Osteocyte (in vitro differentiated cells): ENCODE measurements around the gene HPCAL1. TPM values are rescaled to one million over a fixed set of nuclear protein-coding genes. Genes with fewer than 3 reads are reported as not detected.

Experiments used
- DNase-seq: peaks from one replicate; pipeline ENCODE4 v3.0.0; 2021; ENCODE audit warnings: mixed read lengths; ENCODE audit not compliant: unreplicated experiment; ENCODE audit errors: extremely low spot score
- H3K27ac Mint-ChIP-seq: one replicate; pipeline ENCODE4 v1.8.0; 2021; ENCODE audit warnings: mild to moderate bottlenecking, mixed read lengths; ENCODE audit not compliant: unreplicated experiment
- H3K27me3 Mint-ChIP-seq: one replicate; pipeline ENCODE4 v1.8.0; 2021; ENCODE audit warnings: mixed read lengths; ENCODE audit not compliant: unreplicated experiment
- H3K36me3 Mint-ChIP-seq: one replicate; pipeline ENCODE4 v1.8.0; 2021; ENCODE audit warnings: mixed read lengths; ENCODE audit not compliant: unreplicated experiment
- H3K4me1 Mint-ChIP-seq: one replicate; pipeline ENCODE4 v1.8.0; 2021; ENCODE audit warnings: mixed read lengths; ENCODE audit not compliant: unreplicated experiment
- H3K4me3 Mint-ChIP-seq: one replicate; pipeline ENCODE4 v1.8.0; 2021; ENCODE audit warnings: mild to moderate bottlenecking, moderate library complexity, mixed read lengths; ENCODE audit not compliant: unreplicated experiment
- H3K9me3 Mint-ChIP-seq: one replicate; pipeline ENCODE4 v1.8.0; 2021; ENCODE audit warnings: mixed read lengths; ENCODE audit not compliant: unreplicated experiment
- total RNA-seq: library from RNA; stranded (reverse); gene quantifications from 2 replicates; pipeline ENCODE4 v1.2.1, GENCODE V29; 2021
- TF ChIP-seq, protein P1 (sequence below): fragments of 200-600 bp; sonication (generic); IDR thresholded peaks from 2 replicates; pipeline ENCODE4 v1.5.0; 2021; ENCODE audit warnings: antibody characterized with exemption, mild to moderate bottlenecking, moderate library complexity

Gene HPCAL1
- total RNA-seq, 1 donor from 2014 or later: 56.8 TPM

DNA sequence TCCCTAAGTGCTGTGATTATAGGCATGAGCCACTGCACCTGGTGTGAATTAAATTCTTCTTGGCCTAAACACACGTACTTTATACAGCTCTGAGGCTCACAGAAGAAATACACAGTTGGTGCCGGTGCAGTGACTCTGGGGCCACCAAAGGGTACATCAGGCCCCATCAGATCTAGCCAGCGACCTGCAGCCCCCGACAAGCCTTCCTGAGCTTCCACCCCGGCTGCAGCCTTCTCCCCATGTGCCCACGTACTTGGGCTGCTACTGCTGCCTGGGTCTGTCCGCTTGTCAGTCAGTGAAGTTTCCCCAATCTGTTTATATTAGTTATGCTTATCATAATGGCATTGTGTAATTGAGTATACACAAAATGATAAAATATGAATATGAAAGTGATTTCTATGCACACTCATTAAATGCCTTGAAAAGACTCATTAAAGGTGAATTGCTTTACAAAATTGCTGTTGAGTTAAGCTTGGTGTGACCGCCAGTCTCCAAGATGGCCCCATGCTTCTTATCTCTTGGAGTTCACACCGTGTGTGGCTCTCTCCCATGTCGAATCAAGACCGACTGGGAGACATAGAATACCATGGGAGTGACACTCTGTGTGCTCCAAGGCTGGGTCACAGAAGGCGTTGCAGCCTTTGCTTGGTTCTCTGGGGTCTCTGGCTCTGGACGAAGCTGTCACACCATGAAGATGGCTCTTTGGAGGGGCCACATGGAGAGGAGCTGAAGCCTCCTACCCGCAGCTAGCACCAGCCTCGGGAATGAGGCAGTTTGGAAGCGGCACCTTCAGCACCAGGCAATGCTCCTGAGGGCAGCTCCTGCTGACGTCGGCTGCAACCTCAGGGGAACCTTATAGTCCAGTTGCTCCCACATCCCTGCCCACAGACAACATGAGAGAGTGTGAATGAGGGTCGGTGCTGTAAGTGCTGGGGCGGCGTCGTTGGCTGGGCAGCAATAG is 29.2 kb upstream of the HPCAL1 start:
- H3K27ac Mint-ChIP-seq: no peak overlapping the region
- H3K9me3 Mint-ChIP-seq: no peaks in the 10 kb centered on the region
- H3K4me3 Mint-ChIP-seq: no peak overlapping the region
- H3K4me1 Mint-ChIP-seq: peaks cover 24% of the 10 kb centered on the region
- no peaks in the 10 kb centered on the region for H3K27me3 Mint-ChIP-seq
- DNase-seq: no peak
- TF ChIP-seq, protein P1, sequence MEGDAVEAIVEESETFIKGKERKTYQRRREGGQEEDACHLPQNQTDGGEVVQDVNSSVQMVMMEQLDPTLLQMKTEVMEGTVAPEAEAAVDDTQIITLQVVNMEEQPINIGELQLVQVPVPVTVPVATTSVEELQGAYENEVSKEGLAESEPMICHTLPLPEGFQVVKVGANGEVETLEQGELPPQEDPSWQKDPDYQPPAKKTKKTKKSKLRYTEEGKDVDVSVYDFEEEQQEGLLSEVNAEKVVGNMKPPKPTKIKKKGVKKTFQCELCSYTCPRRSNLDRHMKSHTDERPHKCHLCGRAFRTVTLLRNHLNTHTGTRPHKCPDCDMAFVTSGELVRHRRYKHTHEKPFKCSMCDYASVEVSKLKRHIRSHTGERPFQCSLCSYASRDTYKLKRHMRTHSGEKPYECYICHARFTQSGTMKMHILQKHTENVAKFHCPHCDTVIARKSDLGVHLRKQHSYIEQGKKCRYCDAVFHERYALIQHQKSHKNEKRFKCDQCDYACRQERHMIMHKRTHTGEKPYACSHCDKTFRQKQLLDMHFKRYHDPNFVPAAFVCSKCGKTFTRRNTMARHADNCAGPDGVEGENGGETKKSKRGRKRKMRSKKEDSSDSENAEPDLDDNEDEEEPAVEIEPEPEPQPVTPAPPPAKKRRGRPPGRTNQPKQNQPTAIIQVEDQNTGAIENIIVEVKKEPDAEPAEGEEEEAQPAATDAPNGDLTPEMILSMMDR: no peak
- H3K36me3 Mint-ChIP-seq: no peaks in the 10 kb centered on the region

DNA sequence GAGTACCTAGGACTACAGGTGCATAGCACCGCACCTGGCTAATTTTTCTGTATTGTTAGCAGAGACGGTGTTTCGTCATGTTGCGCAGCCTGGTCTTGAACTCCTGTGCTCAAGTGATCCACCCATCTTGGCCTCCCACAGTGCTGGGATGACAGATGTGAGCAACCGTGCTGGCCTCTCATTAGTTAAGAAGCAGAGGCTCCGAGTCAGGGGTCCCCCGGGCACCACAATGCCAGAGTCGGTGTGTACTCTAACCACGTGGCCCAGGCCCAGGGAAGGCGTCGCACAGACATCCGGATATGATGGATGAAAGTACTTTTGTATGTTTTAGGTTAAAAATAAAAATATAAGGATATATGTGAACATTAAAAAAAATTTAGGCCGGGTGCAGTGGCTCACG is 28.3 kb upstream of the HPCAL1 start:
- peaks cover 30% of the 10 kb centered on the region for H3K4me1 Mint-ChIP-seq
- DNase-seq: no peak
- H3K36me3 Mint-ChIP-seq: no peaks in the 10 kb centered on the region
- H3K27ac Mint-ChIP-seq: no peak overlapping the region
- no peaks in the 10 kb centered on the region for H3K9me3 Mint-ChIP-seq
- no peak overlapping the region for H3K4me3 Mint-ChIP-seq
- TF ChIP-seq, protein P1: no peak
- no peaks in the 10 kb centered on the region for H3K27me3 Mint-ChIP-seq

DNA sequence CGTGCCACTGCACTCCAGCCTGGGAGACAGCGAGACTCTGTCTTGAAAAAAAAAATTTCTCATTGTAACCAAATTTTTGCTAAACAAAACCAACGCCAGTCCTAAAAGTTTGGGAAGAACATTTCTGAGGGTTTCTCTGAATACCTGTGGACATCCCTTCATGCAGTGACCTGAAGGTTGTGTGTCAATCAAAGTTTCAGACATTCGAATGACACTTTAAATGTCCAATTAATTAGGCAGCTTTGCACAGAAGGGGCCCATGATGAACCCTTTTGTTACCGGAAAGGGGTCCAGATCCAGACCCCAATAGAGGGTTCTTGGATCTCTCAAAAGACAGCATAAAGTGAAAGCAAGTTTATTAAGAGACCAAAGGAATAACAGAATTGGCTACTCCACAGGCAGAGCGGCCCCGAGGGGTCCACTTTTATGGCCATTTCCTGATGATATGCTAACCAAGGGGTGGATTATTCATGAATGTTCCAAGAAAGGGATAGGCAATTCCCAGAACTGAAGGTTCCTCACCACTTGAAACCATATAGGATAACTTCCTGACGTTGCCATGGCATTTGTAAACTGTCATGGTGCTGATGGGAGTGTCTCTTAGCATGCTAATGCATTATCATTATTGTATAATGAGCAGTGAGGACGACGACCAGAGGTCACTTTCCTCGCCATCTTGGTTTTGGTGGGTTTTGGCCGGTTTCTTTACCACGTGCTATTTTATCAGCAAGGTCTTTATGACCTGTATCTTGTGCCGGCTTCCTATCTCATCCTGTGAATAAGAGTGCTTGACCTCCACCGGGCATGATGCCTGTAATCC is 27.5 kb upstream of the HPCAL1 start:
- DNase-seq: no peak
- TF ChIP-seq, protein P1: no peak
- Mint-ChIP-seq H3K4me3 (no peak overlapping the region), H3K36me3 (no peaks in the 10 kb centered on the region), H3K9me3 (no peaks in the 10 kb centered on the region), H3K4me1 (peaks cover 30% of the 10 kb centered on the region), H3K27me3 (no peaks in the 10 kb centered on the region), H3K27ac (no peak overlapping the region)

DNA sequence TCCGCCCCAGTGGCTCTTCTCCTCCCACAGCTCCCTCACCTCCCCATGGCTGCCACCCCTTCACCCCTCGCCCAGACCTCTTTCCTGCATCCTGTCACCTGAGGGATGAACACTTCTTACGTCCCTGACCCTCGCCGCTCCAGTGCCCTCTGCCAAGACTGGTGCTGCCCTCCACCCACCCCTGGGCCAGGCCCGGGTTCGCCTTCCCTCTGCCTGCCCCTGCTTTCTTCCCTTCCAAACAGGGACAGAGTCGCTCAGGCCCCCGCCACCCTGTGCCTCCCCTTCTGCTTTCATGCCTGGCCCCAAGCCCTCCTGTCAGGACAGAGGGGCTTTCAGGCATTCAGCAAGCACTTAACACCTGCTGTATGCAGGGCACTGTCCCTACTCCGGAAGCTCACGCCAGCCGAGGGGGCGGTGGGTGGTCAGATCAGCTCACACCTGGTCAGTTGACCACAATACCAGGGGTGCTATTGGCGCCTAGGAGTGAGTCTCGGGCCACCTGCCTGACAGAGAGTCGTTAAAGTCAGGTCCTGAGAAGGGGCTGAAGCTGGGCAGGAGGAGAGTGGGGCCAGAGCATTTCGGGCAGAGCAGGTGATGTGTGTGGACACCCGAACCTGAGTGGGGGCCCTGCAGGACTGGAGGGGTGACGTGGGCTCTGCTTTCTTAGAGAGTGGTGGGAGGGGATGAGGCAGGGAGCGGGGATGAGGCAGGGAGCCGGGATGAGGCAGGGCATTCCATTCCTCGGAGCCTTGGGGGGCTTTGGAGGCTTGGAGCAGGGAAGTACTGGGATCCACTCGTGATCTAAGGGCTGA is 26.0 kb upstream of the HPCAL1 start:
- Mint-ChIP-seq H3K9me3 (no peaks in the 10 kb centered on the region), H3K36me3 (no peaks in the 10 kb centered on the region), H3K4me1 (peaks cover 24% of the 10 kb centered on the region), H3K4me3 (no peak overlapping the region), H3K27me3 (no peaks in the 10 kb centered on the region), H3K27ac (no peak overlapping the region)
- DNase-seq: no peak
- TF ChIP-seq, protein P1: no peak
